Caco-2 (cell line): Measurements from ENCODE around the gene NRXN3. TPM values are rescaled to one million over a fixed set of nuclear protein-coding genes. Genes with fewer than 3 reads are reported as not detected.

ENCODE experiments used
- BruUV-seq: library from RNA; stranded (reverse); fragments of 400-500 nt; replicated peaks from 2 replicates; lab custom pipeline; 2021; lab: Mats Ljungman, UMichigan
- CTCF ChIA-PET: fragments of 300-600 bp; sonication (Branson Sonifier 250); formaldehyde crosslinking; loops from one replicate; lab custom pipeline; 2022; ENCODE audit warnings: antibody characterized with exemption; lab: Charles Lee
- POLR2A ChIA-PET: fragments of 300-600 bp; sonication (Branson Sonifier 250); formaldehyde crosslinking; loops from one replicate; lab custom pipeline; 2022; ENCODE audit warnings: antibody characterized with exemption; lab: Charles Lee
- DNase-seq, 2 experiments: peaks; one replicate each; pipeline versions ENCODE4 v3.0.0 to v3.0.0-alpha.2; 2020 to 2022
- H3K27me3 ChIP-seq: replicated peaks from 2 replicates; pipeline ENCODE4 v1.6.0; 2011; ENCODE audit warnings: low read length; ENCODE audit not compliant: control insufficient read depth, insufficient read depth
- H3K36me3 ChIP-seq: 2 replicates; pipeline ENCODE4 v1.5.1; 2011; ENCODE audit warnings: low read length; ENCODE audit not compliant: control insufficient read depth, insufficient read depth
- H3K4me1 ChIP-seq: fragments of 250-450 bp; sonication (Bioruptor Pico); 2 replicates; pipeline ENCODE4 v1.5.1; 2020; ENCODE audit warnings: mild to moderate bottlenecking
- H3K4me3 ChIP-seq: 2 replicates; pipeline ENCODE4 v1.5.1; 2011; ENCODE audit warnings: low read depth, mild to moderate bottlenecking, control low read depth, low read length
- H3K9me3 ChIP-seq: fragments of 250-450 bp; sonication (Bioruptor Pico); 2 replicates; pipeline ENCODE4 v1.5.1; 2020; ENCODE audit warnings: mild to moderate bottlenecking, moderate library complexity
- H3K27ac Mint-ChIP-seq: one replicate; pipeline ENCODE4 v1.8.0; 2022; ENCODE audit warnings: mixed read lengths; ENCODE audit not compliant: unreplicated experiment
- H3K27me3 Mint-ChIP-seq: one replicate; pipeline ENCODE4 v1.8.0; 2022; ENCODE audit warnings: mixed read lengths; ENCODE audit not compliant: insufficient read depth, unreplicated experiment
- H3K36me3 Mint-ChIP-seq: one replicate; pipeline ENCODE4 v1.8.0; 2022; ENCODE audit warnings: mild to moderate bottlenecking, mixed read lengths; ENCODE audit not compliant: insufficient read depth, unreplicated experiment
- H3K4me1 Mint-ChIP-seq: one replicate; pipeline ENCODE4 v1.8.0; 2022; ENCODE audit warnings: low read depth, mixed read lengths; ENCODE audit not compliant: unreplicated experiment
- H3K4me3 Mint-ChIP-seq: one replicate; pipeline ENCODE4 v1.8.0; 2022; ENCODE audit warnings: mild to moderate bottlenecking, moderate library complexity, mixed read lengths; ENCODE audit not compliant: unreplicated experiment
- H3K9me3 Mint-ChIP-seq: one replicate; pipeline ENCODE4 v1.8.0; 2022; ENCODE audit warnings: mixed read lengths; ENCODE audit not compliant: unreplicated experiment
- CTCF ChIP-seq, 2 experiments: fragments of 200-600 bp in 1 of 2; IDR thresholded peaks; 1 replicate in 1 of 2; 2 replicates in 1 of 2; pipeline versions ENCODE4 v1.5.1 to v1.8.0; 2011 to 2022; ENCODE audit warnings: antibody characterized with exemption in 1 of 2, control low read depth in 1 of 2, inconsistent platforms in 1 of 2, low read depth in 1 of 2, low read length in 1 of 2, mild to moderate bottlenecking in 1 of 2, moderate library complexity in 1 of 2; ENCODE audit not compliant: insufficient read depth in 1 of 2, severe bottlenecking in 1 of 2, unreplicated experiment in 1 of 2
- intact Hi-C: fragments of 100-400 bp; cut with micrococcal nuclease; formaldehyde crosslinking; loops from one replicate; pipeline ENCODE4 v1.10.0; 2022; ENCODE audit not compliant: unreplicated experiment
- total RNA-seq: library from RNA; stranded (reverse); gene quantifications from 2 replicates; pipeline ENCODE4 v1.2.3, GENCODE V29; 2022

NRXN3 gene
- total RNA-seq, 1 experiment from 2014 or later = 12.4 TPM

DNA sequence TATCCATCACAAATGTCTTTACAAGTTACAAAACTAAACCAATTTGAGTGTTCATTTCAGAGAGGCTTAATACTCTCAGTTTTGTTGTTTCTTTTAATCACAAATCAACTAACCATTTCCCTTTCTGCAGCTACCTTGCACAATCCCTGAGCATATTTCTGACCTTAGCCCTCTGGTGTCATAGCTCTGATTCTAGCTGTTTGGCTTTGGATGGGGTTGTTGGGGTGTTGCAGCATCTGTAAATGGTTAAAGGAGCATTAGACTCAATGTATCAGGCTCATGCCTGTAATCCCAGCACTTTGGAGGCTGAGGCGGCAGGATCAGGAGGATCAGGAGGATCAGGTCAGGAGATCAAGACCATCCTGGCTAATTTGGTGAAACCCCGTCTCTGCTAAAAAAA is 461.4 kb downstream of the NRXN3 start:
- Histone ChIP-seq H3K4me3 (no peak overlapping the region), H3K4me1 (no peaks in the 10 kb centered on the region), H3K9me3 (no peaks in the 10 kb centered on the region), H3K27me3 (no peaks in the 10 kb centered on the region), H3K36me3 (no peaks in the 10 kb centered on the region)
- Mint-ChIP-seq H3K9me3 (peaks cover 5% of the 10 kb centered on the region), H3K27me3 (peaks cover 7% of the 10 kb centered on the region), H3K4me3 (no peak overlapping the region), H3K4me1 (no peaks in the 10 kb centered on the region), H3K36me3 (no peaks in the 10 kb centered on the region), H3K27ac (no peak overlapping the region)
- intact Hi-C loops = no loop called here
- DNase-seq = no peak
- TF ChIP-seq CTCF (IDR thresholded peaks at IDR 0.05; ENCODE audit: insufficient read depth in 1 of 2, low read depth in 1 of 2, low read length in 1 of 2, severe bottlenecking in 1 of 2, unreplicated experiment in 1 of 2) = no peak
- no TSS peak for BruUV-seq
- POLR2A ChIA-PET = no interaction called here
- CTCF ChIA-PET = no interaction called here

GRCh38 chr14:78633752-78634151 is 463.6 kb downstream of the NRXN3 start:
- Histone ChIP-seq H3K4me3 (no peak overlapping the region), H3K9me3 (no peaks in the 10 kb centered on the region), H3K36me3 (no peaks in the 10 kb centered on the region), H3K27me3 (no peaks in the 10 kb centered on the region), H3K4me1 (no peaks in the 10 kb centered on the region)
- no peak for TF ChIP-seq CTCF (IDR thresholded peaks at IDR 0.05; ENCODE audit: insufficient read depth in 1 of 2, low read depth in 1 of 2, low read length in 1 of 2, severe bottlenecking in 1 of 2, unreplicated experiment in 1 of 2)
- no peak for DNase-seq
- H3K4me1 Mint-ChIP-seq = no peaks in the 10 kb centered on the region
- intact Hi-C loops = no loop called here
- H3K36me3 Mint-ChIP-seq = no peaks in the 10 kb centered on the region
- H3K27me3 Mint-ChIP-seq = peaks cover 7% of the 10 kb centered on the region
- no TSS peak for BruUV-seq
- POLR2A ChIA-PET = no interaction called here
- H3K4me3 Mint-ChIP-seq = no peak overlapping the region
- H3K9me3 Mint-ChIP-seq = peaks cover 9% of the 10 kb centered on the region
- H3K27ac Mint-ChIP-seq = no peak overlapping the region
- CTCF ChIA-PET = no interaction called here

DNA sequence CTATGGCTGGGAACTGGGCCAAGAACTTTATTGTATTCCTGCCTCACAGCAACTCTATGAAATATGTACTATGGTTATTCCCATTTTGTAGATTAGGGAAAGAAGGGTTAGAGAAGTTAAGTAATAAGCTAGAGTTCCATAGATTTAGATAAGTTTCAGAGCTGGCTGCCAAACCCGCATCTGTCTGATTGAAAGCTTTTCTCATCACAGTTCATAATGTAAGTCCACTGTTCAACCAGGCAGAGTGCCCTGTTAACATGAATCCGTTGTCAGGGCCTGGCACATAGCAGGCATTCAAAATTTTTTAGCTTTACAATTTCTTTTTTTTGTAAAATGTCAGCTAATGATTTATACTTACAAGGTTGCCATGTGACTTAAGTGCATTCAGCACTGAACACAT is 467.3 kb downstream of the NRXN3 start:
- Histone ChIP-seq H3K4me1 (no peaks in the 10 kb centered on the region), H3K9me3 (no peaks in the 10 kb centered on the region), H3K36me3 (no peaks in the 10 kb centered on the region), H3K4me3 (no peak overlapping the region), H3K27me3 (no peaks in the 10 kb centered on the region)
- no peak for TF ChIP-seq CTCF (IDR thresholded peaks at IDR 0.05; ENCODE audit: insufficient read depth in 1 of 2, low read depth in 1 of 2, low read length in 1 of 2, severe bottlenecking in 1 of 2, unreplicated experiment in 1 of 2)
- H3K36me3 Mint-ChIP-seq = no peaks in the 10 kb centered on the region
- H3K4me3 Mint-ChIP-seq = no peak overlapping the region
- ChIA-PET CTCF (interaction anchor here (0.6 kb wide), 1 partner anchor 1565 kb away, joined by 4 read pairs; no protein-coding TSS in a partner anchor), POLR2A (no interaction called here)
- H3K9me3 Mint-ChIP-seq = peaks cover 9% of the 10 kb centered on the region
- DNase-seq = no peak
- intact Hi-C loops = no loop called here
- no peaks in the 10 kb centered on the region for H3K4me1 Mint-ChIP-seq
- H3K27ac Mint-ChIP-seq = no peak overlapping the region
- peaks cover 3% of the 10 kb centered on the region for H3K27me3 Mint-ChIP-seq
- no TSS peak for BruUV-seq
